ENCODE data around the gene SNRPE.

DNA sequence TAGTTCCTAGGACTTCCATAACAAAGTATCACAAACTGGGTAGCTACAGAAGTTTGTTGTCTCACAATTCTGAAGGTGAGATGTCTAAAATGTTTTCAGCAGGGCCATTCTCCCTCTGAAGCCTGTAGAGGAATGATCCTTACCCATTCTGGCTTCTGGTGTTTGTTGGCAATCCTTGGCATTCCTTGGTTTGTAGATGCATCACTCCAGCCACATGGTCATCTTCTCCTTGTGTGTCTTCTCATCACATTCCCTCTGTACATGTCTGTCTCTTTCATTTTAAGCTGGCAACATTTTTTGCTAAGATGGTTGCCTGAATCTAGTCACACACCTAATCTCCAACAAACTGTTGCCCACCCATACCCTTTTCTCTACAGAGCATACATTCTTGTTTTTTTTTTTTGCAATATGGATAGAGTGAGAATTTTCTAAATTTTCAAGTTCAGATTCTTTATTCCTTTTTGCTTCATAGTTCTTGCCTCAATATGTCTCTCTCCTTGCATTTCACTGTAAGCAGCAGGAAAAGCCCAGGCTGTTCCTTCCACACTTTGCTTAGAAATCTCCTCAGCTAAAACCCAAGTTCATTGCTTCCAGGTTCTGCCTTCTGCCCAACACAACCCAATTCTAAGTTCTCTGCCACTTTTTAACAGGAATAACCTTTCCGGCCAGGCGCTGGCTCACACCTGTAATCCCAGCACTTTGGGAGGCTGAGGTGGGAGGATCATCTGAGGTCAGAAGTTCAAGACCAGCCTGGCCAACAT, 47.6 kb upstream of the SNRPE start:
- TF ChIP-seq, protein P1, sequence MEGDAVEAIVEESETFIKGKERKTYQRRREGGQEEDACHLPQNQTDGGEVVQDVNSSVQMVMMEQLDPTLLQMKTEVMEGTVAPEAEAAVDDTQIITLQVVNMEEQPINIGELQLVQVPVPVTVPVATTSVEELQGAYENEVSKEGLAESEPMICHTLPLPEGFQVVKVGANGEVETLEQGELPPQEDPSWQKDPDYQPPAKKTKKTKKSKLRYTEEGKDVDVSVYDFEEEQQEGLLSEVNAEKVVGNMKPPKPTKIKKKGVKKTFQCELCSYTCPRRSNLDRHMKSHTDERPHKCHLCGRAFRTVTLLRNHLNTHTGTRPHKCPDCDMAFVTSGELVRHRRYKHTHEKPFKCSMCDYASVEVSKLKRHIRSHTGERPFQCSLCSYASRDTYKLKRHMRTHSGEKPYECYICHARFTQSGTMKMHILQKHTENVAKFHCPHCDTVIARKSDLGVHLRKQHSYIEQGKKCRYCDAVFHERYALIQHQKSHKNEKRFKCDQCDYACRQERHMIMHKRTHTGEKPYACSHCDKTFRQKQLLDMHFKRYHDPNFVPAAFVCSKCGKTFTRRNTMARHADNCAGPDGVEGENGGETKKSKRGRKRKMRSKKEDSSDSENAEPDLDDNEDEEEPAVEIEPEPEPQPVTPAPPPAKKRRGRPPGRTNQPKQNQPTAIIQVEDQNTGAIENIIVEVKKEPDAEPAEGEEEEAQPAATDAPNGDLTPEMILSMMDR (conservative IDR thresholded peaks at IDR 0.05; ENCODE audit: low read length): no peak
- no peak for TF ChIP-seq EZH2phosphoT487 (IDR thresholded peaks at IDR 0.05; ENCODE audit: borderline replicate concordance)

Data from Loucy (cell line).